ENCODE results near the gene CAV1.
A peak's percentile ranks its signal among the peaks of the same experiment; 100 is the strongest.

DNA sequence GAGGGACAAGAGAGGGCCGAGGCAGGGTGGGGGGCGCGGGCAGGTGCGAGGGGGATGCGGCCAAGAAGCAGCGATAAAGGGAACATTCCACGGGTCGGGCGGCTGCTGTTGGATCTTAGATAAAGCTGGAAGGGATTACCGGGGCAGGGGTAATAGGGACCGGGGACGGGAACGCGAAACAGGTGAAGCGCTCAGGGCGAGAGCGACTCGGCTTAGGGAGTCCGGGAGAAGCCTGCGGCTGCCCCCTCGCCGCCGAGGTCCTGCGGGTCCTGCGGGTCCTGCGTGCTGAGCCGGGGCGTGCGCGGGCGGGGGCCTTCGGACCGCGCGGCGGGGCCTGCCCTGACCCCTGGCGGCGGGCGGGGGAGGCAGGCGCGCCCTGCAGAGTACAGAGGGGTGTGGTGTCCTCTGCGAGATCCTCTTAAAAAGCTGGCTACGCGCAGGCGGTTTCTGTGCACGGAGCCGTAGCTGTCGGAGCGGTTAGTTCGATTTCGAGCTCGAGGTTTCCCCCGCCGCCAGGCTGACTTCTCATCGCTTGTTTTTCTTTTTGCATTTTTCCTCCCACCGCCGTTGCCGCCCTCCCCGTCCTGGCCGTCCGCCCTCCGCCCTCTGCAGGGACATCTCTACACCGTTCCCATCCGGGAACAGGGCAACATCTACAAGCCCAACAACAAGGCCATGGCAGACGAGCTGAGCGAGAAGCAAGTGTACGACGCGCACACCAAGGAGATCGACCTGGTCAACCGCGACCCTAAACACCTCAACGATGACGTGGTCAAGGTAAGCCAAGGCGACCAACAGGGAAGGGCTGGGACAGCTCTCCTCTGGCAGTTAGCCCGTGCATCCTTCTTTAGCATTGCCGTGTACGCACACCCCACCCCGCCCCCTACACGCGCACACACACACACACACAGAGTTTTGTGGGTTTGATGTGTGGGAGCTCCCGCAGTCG, 1.4 kb downstream of the CAV1 start:
- TF ChIP-seq, protein P1, sequence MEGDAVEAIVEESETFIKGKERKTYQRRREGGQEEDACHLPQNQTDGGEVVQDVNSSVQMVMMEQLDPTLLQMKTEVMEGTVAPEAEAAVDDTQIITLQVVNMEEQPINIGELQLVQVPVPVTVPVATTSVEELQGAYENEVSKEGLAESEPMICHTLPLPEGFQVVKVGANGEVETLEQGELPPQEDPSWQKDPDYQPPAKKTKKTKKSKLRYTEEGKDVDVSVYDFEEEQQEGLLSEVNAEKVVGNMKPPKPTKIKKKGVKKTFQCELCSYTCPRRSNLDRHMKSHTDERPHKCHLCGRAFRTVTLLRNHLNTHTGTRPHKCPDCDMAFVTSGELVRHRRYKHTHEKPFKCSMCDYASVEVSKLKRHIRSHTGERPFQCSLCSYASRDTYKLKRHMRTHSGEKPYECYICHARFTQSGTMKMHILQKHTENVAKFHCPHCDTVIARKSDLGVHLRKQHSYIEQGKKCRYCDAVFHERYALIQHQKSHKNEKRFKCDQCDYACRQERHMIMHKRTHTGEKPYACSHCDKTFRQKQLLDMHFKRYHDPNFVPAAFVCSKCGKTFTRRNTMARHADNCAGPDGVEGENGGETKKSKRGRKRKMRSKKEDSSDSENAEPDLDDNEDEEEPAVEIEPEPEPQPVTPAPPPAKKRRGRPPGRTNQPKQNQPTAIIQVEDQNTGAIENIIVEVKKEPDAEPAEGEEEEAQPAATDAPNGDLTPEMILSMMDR (IDR thresholded peaks at IDR 0.05) = peak; percentile 99
- no peak for TF ChIP-seq ZFX (IDR thresholded peaks at IDR 0.05; ENCODE audit: borderline replicate concordance)
